Measurements from ENCODE around the gene OSBP2.

Gene OSBP2

DNA sequence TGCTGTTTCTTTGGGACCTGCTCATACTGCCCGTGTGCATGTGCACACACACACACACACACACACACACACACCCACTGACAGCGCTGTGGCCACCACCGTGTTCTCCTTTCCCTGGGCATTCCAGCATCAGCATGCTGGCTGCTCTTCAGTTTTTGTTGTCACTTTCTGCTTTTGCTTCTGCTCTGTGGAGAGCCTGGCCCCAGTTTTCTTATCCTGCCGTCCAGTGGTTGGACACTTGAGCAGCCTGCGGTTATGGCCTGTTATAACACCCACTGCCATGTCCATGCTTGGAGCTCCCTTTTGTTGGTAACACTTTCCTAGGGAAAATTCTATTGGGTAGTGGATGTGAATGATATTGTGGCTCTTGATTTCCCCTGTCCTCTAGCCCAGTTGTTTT is 83.6 kb downstream of the OSBP2 start:
- Histone ChIP-seq H3K36me3 (ENCODE audit: control insufficient read depth, insufficient read depth, low read length) (no peaks in the 10 kb centered on the region), H3K27ac (ENCODE audit: insufficient read depth, low read depth, low read length, poor library complexity, severe bottlenecking) (no peak overlapping the region), H3K4me1 (ENCODE audit: control insufficient read depth, insufficient read depth, low read length) (no peaks in the 10 kb centered on the region), H3K4me3 (ENCODE audit: insufficient read depth, low read depth, low read length) (no peak overlapping the region), H3K9me3 (ENCODE audit: control insufficient read depth, low read length) (no peaks in the 10 kb centered on the region), H3K27me3 (ENCODE audit: control insufficient read depth, insufficient read depth, low read length, poor library complexity, severe bottlenecking) (no peaks in the 10 kb centered on the region)
- 90 to 91% methylated on average over 5 of the region's 5 CpGs for WGBS, 2 experiments

DNA sequence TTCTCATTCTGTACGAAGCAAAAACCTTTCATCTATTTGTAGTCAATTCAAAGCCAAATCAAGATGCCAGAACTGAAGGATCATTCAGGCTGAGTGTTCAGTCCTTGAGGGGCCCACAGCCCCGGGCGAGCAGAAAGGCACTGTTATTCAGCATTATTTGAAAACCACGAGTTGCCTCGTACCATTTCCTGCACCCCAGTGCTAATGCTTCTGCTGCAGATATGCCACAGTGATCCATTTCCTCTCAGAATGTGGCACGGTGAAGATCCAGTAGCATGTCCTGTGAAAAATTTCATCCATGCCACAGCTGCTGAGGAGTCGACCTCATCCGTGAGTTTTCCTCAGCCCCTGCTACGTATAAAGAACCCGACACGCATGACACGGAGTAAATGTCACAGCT is 85.4 kb downstream of the OSBP2 start:
- H3K36me3 ChIP-seq (ENCODE audit: control insufficient read depth, insufficient read depth, low read length): no peaks in the 10 kb centered on the region
- no peaks in the 10 kb centered on the region for H3K4me1 ChIP-seq (ENCODE audit: control insufficient read depth, insufficient read depth, low read length)
- no peak overlapping the region for H3K4me3 ChIP-seq (ENCODE audit: insufficient read depth, low read depth, low read length)
- WGBS, 2 experiments: 92 to 93% methylated on average over 12 of the region's 12 CpGs
- H3K27me3 ChIP-seq (ENCODE audit: control insufficient read depth, insufficient read depth, low read length, poor library complexity, severe bottlenecking): no peaks in the 10 kb centered on the region
- H3K9me3 ChIP-seq (ENCODE audit: control insufficient read depth, low read length): no peaks in the 10 kb centered on the region
- H3K27ac ChIP-seq (ENCODE audit: insufficient read depth, low read depth, low read length, poor library complexity, severe bottlenecking): no peak overlapping the region

DNA sequence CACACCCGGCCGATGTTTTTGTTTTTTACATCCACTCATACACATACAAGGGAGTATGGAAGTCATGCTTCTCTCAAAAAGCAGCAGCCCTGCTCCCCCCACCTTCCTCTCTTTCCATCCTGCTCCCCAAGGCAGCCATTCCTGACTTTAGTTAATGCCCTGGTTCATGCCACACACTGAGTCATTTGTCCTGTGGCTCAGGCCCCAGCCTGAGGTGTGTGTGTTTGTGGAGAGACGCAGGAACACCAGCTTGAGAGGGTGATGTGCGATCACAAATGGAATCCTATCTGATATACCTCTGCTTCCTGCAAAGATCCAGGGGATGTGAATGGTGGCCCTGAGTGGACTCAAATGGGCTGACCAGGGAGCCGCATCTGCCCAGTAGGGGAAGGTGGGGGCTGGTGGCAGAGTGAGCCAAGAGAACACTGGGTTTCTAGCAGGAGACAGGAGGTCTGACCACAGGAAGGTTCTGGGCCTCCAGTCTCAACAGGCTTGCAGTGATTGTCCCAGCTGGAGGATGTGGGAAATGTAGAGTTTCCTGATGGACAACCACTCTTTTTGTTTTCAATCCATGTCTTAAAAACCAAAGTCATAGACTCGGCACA is 86.7 kb downstream of the OSBP2 start:
- Histone ChIP-seq H3K27me3 (ENCODE audit: control insufficient read depth, insufficient read depth, low read length, poor library complexity, severe bottlenecking) (no peaks in the 10 kb centered on the region), H3K9me3 (ENCODE audit: control insufficient read depth, low read length) (no peaks in the 10 kb centered on the region), H3K36me3 (ENCODE audit: control insufficient read depth, insufficient read depth, low read length) (no peaks in the 10 kb centered on the region), H3K4me1 (ENCODE audit: control insufficient read depth, insufficient read depth, low read length) (no peaks in the 10 kb centered on the region), H3K27ac (ENCODE audit: insufficient read depth, low read depth, low read length, poor library complexity, severe bottlenecking) (no peak overlapping the region), H3K4me3 (ENCODE audit: insufficient read depth, low read depth, low read length) (no peak overlapping the region)
- 91 to 95% methylated on average over 6 of the region's 6 CpGs for WGBS, 2 experiments

DNA sequence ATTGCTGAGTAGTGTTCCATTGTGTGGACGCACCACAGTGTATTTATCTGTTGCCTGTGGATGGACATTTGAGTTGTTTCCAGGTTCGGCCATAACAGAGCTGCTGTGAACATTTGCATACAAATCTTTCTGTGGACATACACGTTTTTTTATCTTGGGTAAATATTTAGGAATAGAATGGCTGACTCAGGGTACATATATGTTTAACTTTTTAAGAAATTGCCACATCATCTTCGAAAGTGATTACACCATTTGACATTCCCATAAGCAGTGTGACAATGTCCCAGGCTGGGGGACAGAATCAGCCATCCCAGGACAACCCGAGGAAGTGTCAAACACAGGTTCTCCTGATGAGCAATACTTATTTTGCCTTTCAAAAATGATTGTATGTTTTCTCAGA is 87.9 kb downstream of the OSBP2 start:
- Histone ChIP-seq H3K27me3 (ENCODE audit: control insufficient read depth, insufficient read depth, low read length, poor library complexity, severe bottlenecking) (no peaks in the 10 kb centered on the region), H3K27ac (ENCODE audit: insufficient read depth, low read depth, low read length, poor library complexity, severe bottlenecking) (no peak overlapping the region), H3K9me3 (ENCODE audit: control insufficient read depth, low read length) (no peaks in the 10 kb centered on the region), H3K36me3 (ENCODE audit: control insufficient read depth, insufficient read depth, low read length) (no peaks in the 10 kb centered on the region), H3K4me1 (ENCODE audit: control insufficient read depth, insufficient read depth, low read length) (no peaks in the 10 kb centered on the region), H3K4me3 (ENCODE audit: insufficient read depth, low read depth, low read length) (no peak overlapping the region)
- WGBS, 2 experiments: 89 to 92% methylated on average over 5 of the region's 5 CpGs

DNA sequence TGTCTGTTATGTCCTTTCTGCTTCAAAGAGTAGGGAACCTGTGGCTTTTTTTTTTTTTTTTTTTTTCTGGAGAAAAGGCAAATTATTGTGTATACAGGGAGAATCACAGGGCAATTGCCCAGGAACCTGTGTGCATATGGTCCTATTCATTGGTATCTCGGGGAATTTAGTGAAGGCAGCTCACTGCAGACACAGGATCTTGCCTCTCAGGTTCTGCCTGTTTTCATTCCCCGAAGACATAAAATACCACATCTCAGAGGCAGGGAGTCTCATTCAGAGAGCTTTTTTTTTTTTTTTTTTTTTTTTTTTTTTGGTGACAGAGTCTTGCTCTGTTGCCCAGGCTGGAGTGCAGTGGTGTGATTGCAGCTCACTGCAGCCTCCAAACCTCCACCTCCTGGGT is 88.3 kb downstream of the OSBP2 start:
- WGBS, 2 experiments: 89 to 95% methylated on average over 1 to 2 of the region's 2 CpGs
- H3K4me1 ChIP-seq (ENCODE audit: control insufficient read depth, insufficient read depth, low read length): no peaks in the 10 kb centered on the region
- H3K27ac ChIP-seq (ENCODE audit: insufficient read depth, low read depth, low read length, poor library complexity, severe bottlenecking): no peak overlapping the region
- H3K27me3 ChIP-seq (ENCODE audit: control insufficient read depth, insufficient read depth, low read length, poor library complexity, severe bottlenecking): no peaks in the 10 kb centered on the region
- no peak overlapping the region for H3K4me3 ChIP-seq (ENCODE audit: insufficient read depth, low read depth, low read length)
- no peaks in the 10 kb centered on the region for H3K36me3 ChIP-seq (ENCODE audit: control insufficient read depth, insufficient read depth, low read length)
- no peaks in the 10 kb centered on the region for H3K9me3 ChIP-seq (ENCODE audit: control insufficient read depth, low read length)

DNA sequence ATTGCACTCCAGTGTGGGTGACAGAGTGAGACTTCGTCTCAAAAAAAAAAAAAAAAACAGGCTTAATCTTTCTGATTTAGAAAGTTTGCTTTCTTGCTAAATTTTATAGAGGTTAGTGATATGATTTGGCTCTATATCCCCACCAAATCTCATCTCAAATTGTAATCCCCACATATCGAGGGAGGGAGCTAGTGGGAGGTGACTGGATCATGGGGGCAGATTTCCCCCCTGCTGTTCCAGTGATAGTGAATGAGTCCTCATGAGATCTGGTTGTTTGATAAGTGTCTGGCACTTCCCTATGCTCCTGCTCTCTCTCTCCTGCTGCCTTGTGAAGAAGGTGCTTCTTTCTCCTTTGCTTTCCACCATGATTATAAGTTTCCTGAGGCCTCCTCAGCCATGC is 90.9 kb downstream of the OSBP2 start:
- Histone ChIP-seq H3K4me1 (ENCODE audit: control insufficient read depth, insufficient read depth, low read length) (no peaks in the 10 kb centered on the region), H3K36me3 (ENCODE audit: control insufficient read depth, insufficient read depth, low read length) (no peaks in the 10 kb centered on the region), H3K27me3 (ENCODE audit: control insufficient read depth, insufficient read depth, low read length, poor library complexity, severe bottlenecking) (no peaks in the 10 kb centered on the region), H3K27ac (ENCODE audit: insufficient read depth, low read depth, low read length, poor library complexity, severe bottlenecking) (no peak overlapping the region), H3K4me3 (ENCODE audit: insufficient read depth, low read depth, low read length) (no peak overlapping the region), H3K9me3 (ENCODE audit: control insufficient read depth, low read length) (no peaks in the 10 kb centered on the region)
- WGBS, 2 experiments: 83 to 96% methylated on average over 2 of the region's 2 CpGs

DNA sequence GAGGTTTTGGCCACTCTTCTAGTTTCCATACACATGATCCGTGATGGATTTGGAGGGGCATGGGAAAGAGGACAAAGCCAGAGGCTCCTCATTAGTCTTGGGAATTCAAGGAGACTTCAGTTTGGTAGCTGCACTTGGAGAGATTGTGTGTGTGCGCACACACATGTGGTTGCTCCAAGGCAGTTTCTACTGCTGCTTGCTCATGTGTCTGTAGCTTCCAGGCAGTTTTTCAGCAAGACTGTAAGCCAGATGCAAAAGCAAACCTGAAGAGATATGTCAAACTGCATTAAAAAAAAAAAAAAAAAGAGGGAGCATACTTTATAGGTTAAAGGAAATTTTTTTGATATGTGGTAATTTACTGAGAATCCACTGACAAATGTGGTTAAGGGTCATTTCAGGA is 95.7 kb downstream of the OSBP2 start:
- WGBS, 2 experiments: 94 to 97% methylated on average over 2 of the region's 2 CpGs
- H3K36me3 ChIP-seq (ENCODE audit: control insufficient read depth, insufficient read depth, low read length): no peaks in the 10 kb centered on the region
- no peaks in the 10 kb centered on the region for H3K27me3 ChIP-seq (ENCODE audit: control insufficient read depth, insufficient read depth, low read length, poor library complexity, severe bottlenecking)
- no peak overlapping the region for H3K27ac ChIP-seq (ENCODE audit: insufficient read depth, low read depth, low read length, poor library complexity, severe bottlenecking)
- no peak overlapping the region for H3K4me3 ChIP-seq (ENCODE audit: insufficient read depth, low read depth, low read length)
- H3K9me3 ChIP-seq (ENCODE audit: control insufficient read depth, low read length): no peaks in the 10 kb centered on the region
- no peaks in the 10 kb centered on the region for H3K4me1 ChIP-seq (ENCODE audit: control insufficient read depth, insufficient read depth, low read length)

DNA sequence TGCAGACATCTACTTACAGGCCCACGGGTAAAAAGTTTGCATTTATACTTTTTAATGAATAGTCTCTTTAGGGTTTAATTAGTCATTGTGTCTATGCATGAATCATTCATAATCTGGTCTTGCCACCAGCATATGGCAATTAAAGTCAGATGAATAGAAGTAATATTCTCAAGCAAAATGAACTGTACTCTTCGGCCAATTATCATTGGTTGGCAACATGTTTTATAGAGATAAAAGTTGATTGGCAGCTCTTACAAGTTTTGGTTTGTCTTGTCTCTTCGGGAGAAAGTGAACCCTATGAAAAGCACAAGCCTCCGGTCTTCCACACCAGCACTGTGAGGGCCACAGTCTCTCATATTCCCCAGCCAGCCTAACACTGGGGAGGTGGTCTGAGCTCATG is 97.8 kb downstream of the OSBP2 start:
- no peak overlapping the region for H3K4me3 ChIP-seq (ENCODE audit: insufficient read depth, low read depth, low read length)
- no peak overlapping the region for H3K27ac ChIP-seq (ENCODE audit: insufficient read depth, low read depth, low read length, poor library complexity, severe bottlenecking)
- no peaks in the 10 kb centered on the region for H3K4me1 ChIP-seq (ENCODE audit: control insufficient read depth, insufficient read depth, low read length)
- H3K36me3 ChIP-seq (ENCODE audit: control insufficient read depth, insufficient read depth, low read length): no peaks in the 10 kb centered on the region
- whole genome bisulfite sequencing, 2 experiments: 92 to 94% methylated on average over 3 to 4 of the region's 4 CpGs
- no peaks in the 10 kb centered on the region for H3K27me3 ChIP-seq (ENCODE audit: control insufficient read depth, insufficient read depth, low read length, poor library complexity, severe bottlenecking)
- H3K9me3 ChIP-seq (ENCODE audit: control insufficient read depth, low read length): no peaks in the 10 kb centered on the region

DNA sequence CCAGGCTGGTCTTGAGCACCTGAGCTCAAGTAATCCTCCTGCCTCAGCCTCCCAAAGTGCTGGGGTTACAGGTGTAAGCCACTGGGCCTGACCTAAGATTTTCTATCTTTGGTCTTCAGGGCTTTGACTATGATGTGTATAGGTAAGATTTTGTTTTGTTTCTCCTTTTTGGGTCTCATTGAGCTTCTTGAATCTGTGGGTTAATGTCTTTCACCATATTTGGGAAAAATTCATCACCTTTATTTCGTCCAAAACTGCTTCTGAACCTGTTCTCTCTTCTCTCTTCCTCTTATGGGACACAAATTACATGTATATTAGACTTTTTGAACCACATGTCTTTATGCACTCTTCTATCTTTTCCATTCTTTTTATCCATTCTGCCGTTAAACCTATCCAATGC is 100.4 kb downstream of the OSBP2 start:
- Histone ChIP-seq H3K4me1 (ENCODE audit: control insufficient read depth, insufficient read depth, low read length) (no peaks in the 10 kb centered on the region), H3K9me3 (ENCODE audit: control insufficient read depth, low read length) (no peaks in the 10 kb centered on the region), H3K27me3 (ENCODE audit: control insufficient read depth, insufficient read depth, low read length, poor library complexity, severe bottlenecking) (peaks cover 8% of the 10 kb centered on the region), H3K36me3 (ENCODE audit: control insufficient read depth, insufficient read depth, low read length) (no peaks in the 10 kb centered on the region), H3K27ac (ENCODE audit: insufficient read depth, low read depth, low read length, poor library complexity, severe bottlenecking) (no peak overlapping the region), H3K4me3 (ENCODE audit: insufficient read depth, low read depth, low read length) (no peak overlapping the region)
- 86 to 88% methylated on average over 2 of the region's 2 CpGs for WGBS, 2 experiments

DNA sequence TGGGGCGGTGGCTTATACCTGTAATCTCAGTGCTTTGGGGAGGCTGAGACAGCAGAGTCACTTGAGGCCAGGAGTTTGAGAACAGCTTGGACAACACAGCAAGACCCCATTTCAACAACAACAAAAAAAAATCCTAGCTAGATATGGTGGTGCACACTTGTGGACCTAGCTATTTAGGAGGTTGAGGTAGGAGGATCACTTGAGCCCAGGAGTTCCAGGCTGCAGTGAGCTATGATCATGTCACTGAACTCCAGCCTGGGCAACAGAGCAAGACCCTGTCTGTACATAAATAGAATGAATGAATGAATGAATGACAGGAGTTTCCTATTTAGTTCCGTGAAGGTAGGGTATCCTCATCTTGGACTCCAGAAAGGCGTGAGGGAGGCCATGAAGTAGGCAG is 107.0 kb downstream of the OSBP2 start:
- Histone ChIP-seq H3K27ac (ENCODE audit: insufficient read depth, low read depth, low read length, poor library complexity, severe bottlenecking) (no peak overlapping the region), H3K36me3 (ENCODE audit: control insufficient read depth, insufficient read depth, low read length) (no peaks in the 10 kb centered on the region), H3K4me3 (ENCODE audit: insufficient read depth, low read depth, low read length) (no peak overlapping the region), H3K27me3 (ENCODE audit: control insufficient read depth, insufficient read depth, low read length, poor library complexity, severe bottlenecking) (peaks cover 66% of the 10 kb centered on the region), H3K4me1 (ENCODE audit: control insufficient read depth, insufficient read depth, low read length) (peaks cover 3% of the 10 kb centered on the region), H3K9me3 (ENCODE audit: control insufficient read depth, low read length) (no peaks in the 10 kb centered on the region)
- 80 to 88% methylated on average over 3 of the region's 3 CpGs for WGBS, 2 experiments

Measured in ectodermal cell (in vitro differentiated cells).